ENCODE data around the gene TMEM263.
"Not testable (repeated sequence)": the region's sequence is repeated elsewhere in the genome, so short reads cannot be mapped to it uniquely, and the experiment has no call there.

TMEM263 gene

GRCh38 chr12:106913456-106913855, 42.3 kb upstream of the TMEM263 start:
- TF ChIP-seq, protein P1, sequence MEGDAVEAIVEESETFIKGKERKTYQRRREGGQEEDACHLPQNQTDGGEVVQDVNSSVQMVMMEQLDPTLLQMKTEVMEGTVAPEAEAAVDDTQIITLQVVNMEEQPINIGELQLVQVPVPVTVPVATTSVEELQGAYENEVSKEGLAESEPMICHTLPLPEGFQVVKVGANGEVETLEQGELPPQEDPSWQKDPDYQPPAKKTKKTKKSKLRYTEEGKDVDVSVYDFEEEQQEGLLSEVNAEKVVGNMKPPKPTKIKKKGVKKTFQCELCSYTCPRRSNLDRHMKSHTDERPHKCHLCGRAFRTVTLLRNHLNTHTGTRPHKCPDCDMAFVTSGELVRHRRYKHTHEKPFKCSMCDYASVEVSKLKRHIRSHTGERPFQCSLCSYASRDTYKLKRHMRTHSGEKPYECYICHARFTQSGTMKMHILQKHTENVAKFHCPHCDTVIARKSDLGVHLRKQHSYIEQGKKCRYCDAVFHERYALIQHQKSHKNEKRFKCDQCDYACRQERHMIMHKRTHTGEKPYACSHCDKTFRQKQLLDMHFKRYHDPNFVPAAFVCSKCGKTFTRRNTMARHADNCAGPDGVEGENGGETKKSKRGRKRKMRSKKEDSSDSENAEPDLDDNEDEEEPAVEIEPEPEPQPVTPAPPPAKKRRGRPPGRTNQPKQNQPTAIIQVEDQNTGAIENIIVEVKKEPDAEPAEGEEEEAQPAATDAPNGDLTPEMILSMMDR (IDR thresholded peaks at IDR 0.05; ENCODE audit: low read depth, low read length, missing control alignments), result no peak
- DNase-seq (ENCODE audit: extremely low read depth, low read depth), result no peak
- H3K4me3 ChIP-seq (replicated peaks; ENCODE audit: low read depth, low read length), result no peak overlapping the region

DNA sequence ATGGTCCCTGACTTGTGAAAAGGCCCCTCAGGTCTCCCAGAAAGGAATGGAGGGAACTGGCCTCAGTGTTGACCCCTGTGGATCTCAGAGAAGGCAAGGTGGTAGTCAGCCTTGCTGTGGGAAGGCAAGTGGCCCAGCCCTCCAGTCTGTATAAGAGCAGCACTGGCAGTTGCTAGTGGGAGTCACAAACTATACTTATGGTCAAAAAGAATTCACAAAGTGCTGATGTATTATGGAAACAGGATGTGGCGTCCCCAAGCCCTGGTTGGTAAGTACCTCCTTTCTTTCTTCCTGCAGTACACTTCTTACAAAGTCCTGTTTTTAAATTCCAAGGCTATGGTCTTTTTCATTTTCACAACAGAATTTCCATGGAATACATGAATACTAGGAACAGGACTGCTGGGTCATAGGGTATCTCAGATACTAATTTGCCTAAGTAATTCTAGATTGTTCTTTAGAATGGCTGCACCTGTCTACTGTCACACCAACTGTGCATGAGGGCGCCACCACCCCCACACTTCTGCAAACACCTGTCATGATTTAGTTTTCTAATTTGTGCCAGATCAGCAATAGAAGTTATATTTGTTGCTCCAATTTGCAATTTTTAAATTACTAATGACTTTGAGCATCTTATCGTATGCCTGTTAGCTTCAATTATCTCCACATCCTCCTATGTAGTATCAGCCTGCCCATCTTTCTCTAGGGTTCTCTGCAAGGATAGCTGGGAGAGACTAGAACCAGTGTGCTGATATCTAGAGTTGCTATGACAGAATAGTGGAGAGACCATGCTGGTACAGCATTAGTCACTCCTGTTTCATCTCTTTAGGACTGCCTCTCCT, 40.7 kb upstream of the TMEM263 start:
- TF ChIP-seq, protein P1 (IDR thresholded peaks at IDR 0.05; ENCODE audit: low read depth, low read length, missing control alignments), result no peak
- no peak for DNase-seq (ENCODE audit: extremely low read depth, low read depth)
- H3K4me3 ChIP-seq (replicated peaks; ENCODE audit: low read depth, low read length), result no peak overlapping the region

GRCh38 chr12:106915635-106916026, 40.1 kb upstream of the TMEM263 start:
- TF ChIP-seq, protein P1 (IDR thresholded peaks at IDR 0.05; ENCODE audit: low read depth, low read length, missing control alignments), result no peak

DNA sequence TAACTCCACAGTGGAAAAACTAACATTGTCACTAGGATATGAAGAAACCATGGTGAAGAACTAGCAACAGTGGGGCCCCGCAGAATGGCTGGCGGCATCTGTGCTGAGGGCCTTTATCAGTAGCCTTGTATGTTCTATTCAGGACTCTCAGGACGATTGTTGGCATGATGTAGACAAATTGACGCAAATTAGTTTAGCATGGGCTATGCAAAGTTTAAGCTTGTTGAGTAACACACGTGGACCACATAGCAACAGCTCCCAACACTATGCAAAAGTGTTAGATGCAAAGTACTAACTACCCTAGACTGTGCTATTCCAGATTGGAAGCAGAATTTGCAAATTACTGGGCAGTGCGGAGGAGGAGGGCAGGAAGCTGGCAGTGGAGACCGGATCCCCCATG, 38.2 kb upstream of the TMEM263 start:
- DNase-seq (ENCODE audit: extremely low read depth, low read depth), result no peak
- no peak overlapping the region for H3K4me3 ChIP-seq (replicated peaks; ENCODE audit: low read depth, low read length)
- TF ChIP-seq, protein P1 (IDR thresholded peaks at IDR 0.05; ENCODE audit: low read depth, low read length, missing control alignments), result no peak

More at GRCh38 chr12:106915635-106916026, 40.1 kb upstream of the TMEM263 start:
- no peak overlapping the region for H3K4me3 ChIP-seq (replicated peaks; ENCODE audit: low read depth, low read length)
- DNase-seq (ENCODE audit: extremely low read depth, low read depth), result no peak

DNA sequence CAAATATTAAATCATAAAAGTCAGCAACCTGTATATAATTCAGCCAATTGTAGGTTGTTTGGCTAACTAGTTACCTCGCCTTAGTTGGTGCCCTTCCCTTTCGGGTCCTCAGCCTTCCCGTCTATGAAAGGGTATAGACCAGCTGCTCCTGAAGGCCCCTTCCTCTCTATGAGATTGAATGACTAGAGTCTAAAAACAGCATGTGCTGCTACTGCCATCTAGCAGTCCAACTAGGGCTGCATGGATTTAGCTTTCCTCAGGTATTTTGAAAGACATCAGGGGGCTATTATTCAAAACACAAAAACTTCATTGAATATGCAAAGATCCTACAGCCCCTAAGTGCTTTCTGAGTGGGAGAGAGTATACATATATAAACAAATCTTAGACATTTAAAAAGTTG, 37.0 kb upstream of the TMEM263 start:
- TF ChIP-seq, protein P1 (IDR thresholded peaks at IDR 0.05; ENCODE audit: low read depth, low read length, missing control alignments), result peak; percentile 42
- no peak for DNase-seq (ENCODE audit: extremely low read depth, low read depth)
- H3K4me3 ChIP-seq (replicated peaks; ENCODE audit: low read depth, low read length), result no peak overlapping the region

- DNase-seq (ENCODE audit: extremely low read depth, low read depth), result peak; percentile 33
- H3K4me3 ChIP-seq (replicated peaks; ENCODE audit: low read depth, low read length), result no peak overlapping the region
- TF ChIP-seq, protein P1 (IDR thresholded peaks at IDR 0.05; ENCODE audit: low read depth, low read length, missing control alignments), result peak; percentile 56
Measured at GRCh38 chr12:106919910-106920544, 35.7 kb upstream of the TMEM263 start.

GRCh38 chr12:106921976-106922375, 33.7 kb upstream of the TMEM263 start:
- not testable (repeated sequence) for H3K4me3 ChIP-seq (replicated peaks; ENCODE audit: low read depth, low read length); DNase-seq (ENCODE audit: extremely low read depth, low read depth)

DNA sequence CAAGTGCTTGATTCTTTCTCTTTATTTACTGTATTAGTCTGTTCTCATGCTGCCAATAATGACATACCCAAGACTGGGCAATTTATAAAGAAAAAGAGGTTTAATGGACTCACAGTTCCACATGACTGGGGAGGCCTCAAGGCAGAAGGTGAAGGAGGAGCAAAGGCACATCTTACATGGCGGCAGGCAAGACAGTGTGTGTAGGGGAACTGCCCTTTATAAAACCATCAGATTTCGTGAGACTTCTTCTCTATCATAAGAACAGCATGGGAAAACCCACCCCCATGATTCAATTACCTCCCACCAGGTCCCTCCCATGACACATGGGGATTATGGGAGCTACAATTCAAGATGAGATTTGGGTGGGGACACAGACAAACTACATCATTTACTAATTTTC, 32.1 kb upstream of the TMEM263 start:
- H3K4me3 ChIP-seq (replicated peaks; ENCODE audit: low read depth, low read length), result not testable (repeated sequence)

More for the DNA sequence above, 32.1 kb upstream of the TMEM263 start:
- DNase-seq (ENCODE audit: extremely low read depth, low read depth), result not testable (repeated sequence)
